Naive B cell (primary cell): ENCODE measurements around the gene TTC9B. TPM values are rescaled to one million over a fixed set of nuclear protein-coding genes. Genes with fewer than 3 reads are reported as not detected.
"Not testable (repeated sequence)": the region's sequence is repeated elsewhere in the genome, so short reads cannot be mapped to it uniquely, and the experiment has no call there.

ENCODE experiments used
- ATAC-seq, 2 donors: fragments of 150-1000 bp; cut with Tn5 transposase; 2 replicates each; pipeline ENCODE4 v1.10.0; 2021; ENCODE audit warnings: low read depth in 2 of 2, mild to moderate bottlenecking in 2 of 2, moderate library complexity in 2 of 2
- DNase-seq: peaks from one replicate; pipeline ENCODE4 v3.0.0; 2022
- H3K27ac Mint-ChIP-seq, 6 donors: one replicate each; pipeline ENCODE4 v1.8.0; 2020 to 2022; ENCODE audit warnings: mild to moderate bottlenecking in 6 of 6, mixed read lengths in 6 of 6, moderate library complexity in 5 of 6, inconsistent platforms in 2 of 6
- H3K27me3 Mint-ChIP-seq, 3 donors: one replicate each; pipeline ENCODE4 v1.8.0; 2021 to 2022; ENCODE audit warnings: mixed read lengths in 3 of 3, mild to moderate bottlenecking in 1 of 3
- H3K36me3 Mint-ChIP-seq, 2 donors: one replicate each; pipeline ENCODE4 v1.8.0; 2020 to 2022; ENCODE audit warnings: mixed read lengths in 2 of 2, inconsistent platforms in 1 of 2, mild to moderate bottlenecking in 1 of 2
- H3K4me1 Mint-ChIP-seq, 3 donors: one replicate each; pipeline ENCODE4 v1.8.0; 2020 to 2022; ENCODE audit warnings: mixed read lengths in 3 of 3, inconsistent platforms in 1 of 3, mild to moderate bottlenecking in 1 of 3, moderate library complexity in 1 of 3
- H3K4me3 Mint-ChIP-seq, 8 donors: one replicate each; pipeline ENCODE4 v1.8.0; 2020 to 2022; ENCODE audit warnings: mild to moderate bottlenecking in 8 of 8, mixed read lengths in 8 of 8, moderate library complexity in 8 of 8, inconsistent platforms in 2 of 8
- H3K9me3 Mint-ChIP-seq, 7 donors: one replicate each; pipeline ENCODE4 v1.8.0; 2020 to 2022; ENCODE audit warnings: mixed read lengths in 7 of 7, mild to moderate bottlenecking in 5 of 7, inconsistent platforms in 2 of 7, moderate library complexity in 1 of 7
- polyA plus RNA-seq, 6 donors: library from polyadenylated mRNA; unstranded; fragments of 300-500 nt; fragmentation: Illumina TruSeq; gene quantifications; one replicate each; pipeline ENCODE4 v1.2.3, GENCODE V29; 2021; ENCODE audit warnings: low read depth in 6 of 6

Gene TTC9B
- polyA plus RNA-seq, 6 donors from 2014 or later, result not detected

GRCh38 chr19:40190891-40191835 lies 27.0 kb downstream of the TTC9B start, which contains the start of gene MAP3K10:
Gene MAP3K10 (plus strand): TSS chr19:40191426. CDS start chr19:40192032, 606 bp downstream.
- peak; percentile 85 to 89 for ATAC-seq
- H3K27me3 Mint-ChIP-seq, result no peaks in the 10 kb centered on the region
- peak within 1 kb of the TSS; percentile 86 to 99 (median 91) for H3K4me3 Mint-ChIP-seq
- H3K27ac Mint-ChIP-seq, result peak within 1 kb of the TSS; percentile 56 to 94 (median 84)
- peak; percentile 72 for DNase-seq
- H3K36me3 Mint-ChIP-seq, result no peaks in the 10 kb centered on the region
- H3K9me3 Mint-ChIP-seq, result no peaks in the 10 kb centered on the region
- peaks cover 27 to 36% (median 30%) of the 10 kb centered on the region in 3 donors for H3K4me1 Mint-ChIP-seq

- Mint-ChIP-seq H3K27me3 (peaks cover 7 to 24% (median 17%) of the 10 kb centered on the region in 3 donors), H3K36me3 (no peaks in the 10 kb centered on the region), H3K27ac (no peak overlapping the region), H3K4me1 (no peaks in the 10 kb centered on the region), H3K4me3 (no peak overlapping the region), H3K9me3 (no peaks in the 10 kb centered on the region)
- DNase-seq (no peak), ATAC-seq (no peak)
Observed at GRCh38 chr19:40184273-40184672, 33.9 kb downstream of the TTC9B start.

GRCh38 chr19:40178756-40179155 lies 39.4 kb downstream of the TTC9B start:
- no peak overlapping the region for H3K4me3 Mint-ChIP-seq
- H3K27ac Mint-ChIP-seq, result no peak overlapping the region
- H3K9me3 Mint-ChIP-seq, result peaks cover 0 to 1% (median 0%) of the 10 kb centered on the region in 7 donors
- H3K27me3 Mint-ChIP-seq, result peaks cover 10 to 36% (median 29%) of the 10 kb centered on the region in 3 donors
- no peak for ATAC-seq
- peaks cover 0 to 2% (median 0%) of the 10 kb centered on the region in 3 donors for H3K4me1 Mint-ChIP-seq
- H3K36me3 Mint-ChIP-seq, result no peaks in the 10 kb centered on the region
- no peak for DNase-seq

GRCh38 chr19:40177286-40178070 lies 40.7 kb downstream of the TTC9B start:
- peaks cover 10 to 36% (median 34%) of the 10 kb centered on the region in 3 donors for H3K27me3 Mint-ChIP-seq
- ATAC-seq (no peak), DNase-seq (no peak)
- H3K4me3 Mint-ChIP-seq, result no peak overlapping the region
- no peak overlapping the region for H3K27ac Mint-ChIP-seq
- H3K36me3 Mint-ChIP-seq, result no peaks in the 10 kb centered on the region
- peaks cover 0 to 1% (median 0%) of the 10 kb centered on the region in 7 donors for H3K9me3 Mint-ChIP-seq
- peaks cover 0 to 2% (median 0%) of the 10 kb centered on the region in 3 donors for H3K4me1 Mint-ChIP-seq

GRCh38 chr19:40175820-40176219 lies 42.4 kb downstream of the TTC9B start:
- H3K4me1 Mint-ChIP-seq, result peaks cover 0 to 2% (median 0%) of the 10 kb centered on the region in 3 donors
- H3K27me3 Mint-ChIP-seq, result peaks cover 10 to 32% (median 31%) of the 10 kb centered on the region in 3 donors
- H3K4me3 Mint-ChIP-seq, result no peak overlapping the region
- ATAC-seq (no peak), DNase-seq (no peak)
- H3K36me3 Mint-ChIP-seq, result no peaks in the 10 kb centered on the region
- H3K27ac Mint-ChIP-seq, result no peak overlapping the region
- H3K9me3 Mint-ChIP-seq, result peaks cover 0 to 1% (median 0%) of the 10 kb centered on the region in 7 donors

- ATAC-seq (no peak), DNase-seq (no peak)
- Mint-ChIP-seq H3K9me3 (peaks cover 0 to 1% (median 0%) of the 10 kb centered on the region in 7 donors), H3K4me1 (peaks cover 0 to 2% (median 0%) of the 10 kb centered on the region in 3 donors), H3K27ac (no peak overlapping the region), H3K27me3 (peaks cover 3 to 26% (median 20%) of the 10 kb centered on the region in 3 donors), H3K36me3 (no peaks in the 10 kb centered on the region), H3K4me3 (no peak overlapping the region)
Observed at GRCh38 chr19:40174092-40174491, 44.1 kb downstream of the TTC9B start.

- not testable (repeated sequence) for ATAC-seq, H3K4me3 Mint-ChIP-seq, H3K36me3 Mint-ChIP-seq, DNase-seq, H3K9me3 Mint-ChIP-seq, H3K4me1 Mint-ChIP-seq
- Mint-ChIP-seq H3K27ac (peak overlapping the region in 1 of 6 donors; percentile 86), H3K27me3 (peaks cover 3 to 11% (median 10%) of the 10 kb centered on the region in 3 donors)
Observed at GRCh38 chr19:40171293-40171692, 46.9 kb downstream of the TTC9B start.

- not testable (repeated sequence) for DNase-seq, H3K4me1 Mint-ChIP-seq, ATAC-seq, H3K27ac Mint-ChIP-seq, H3K36me3 Mint-ChIP-seq, H3K9me3 Mint-ChIP-seq
- peak overlapping the region in 1 of 8 donors; percentile 68 for H3K4me3 Mint-ChIP-seq
- H3K27me3 Mint-ChIP-seq, result peaks cover 3 to 11% (median 10%) of the 10 kb centered on the region in 3 donors
Observed at GRCh38 chr19:40170303-40170989, 47.7 kb downstream of the TTC9B start.

- H3K36me3 Mint-ChIP-seq, ATAC-seq, H3K9me3 Mint-ChIP-seq, DNase-seq, H3K4me3 Mint-ChIP-seq: not testable (repeated sequence)
- Mint-ChIP-seq H3K4me1 (peaks cover 8 to 11% (median 10%) of the 10 kb centered on the region in 3 donors), H3K27ac (peak overlapping the region in 1 of 6 donors; percentile 30), H3K27me3 (peaks cover 3 to 11% (median 10%) of the 10 kb centered on the region in 3 donors)
Observed at GRCh38 chr19:40169482-40170302, 48.5 kb downstream of the TTC9B start.

Other genes starting within 250 kb of the TTC9B start
- gene PSMC4, start 247.2 kb downstream of the TTC9B start, polyA plus RNA-seq, result 10 to 100 TPM; 78.2 to 94.5 (median 89.9) TPM
- gene ZNF546, start 221.3 kb downstream of the TTC9B start, polyA plus RNA-seq, result 1 to 10 TPM in 5 of 6 donors, not detected in 1; 4.1 to 8.5 (median 7.3) TPM
- gene ZNF780B, start 162.2 kb downstream of the TTC9B start, polyA plus RNA-seq, result 10 to 100 TPM in 4 of 6 donors, 1 to 10 TPM in 2; 2.5 to 18.4 (median 13.8) TPM
- gene ZNF780A, start 127.4 kb downstream of the TTC9B start, polyA plus RNA-seq, result 10 to 100 TPM; 13.3 to 34.7 (median 18.4) TPM
- 1 to 10 TPM in 1 of 6 donors, under 1 TPM in 2, not detected in 3; 0.13 to 1.3 (median 0.21) TPM for gene MAP3K10, start 27.0 kb downstream of the TTC9B start, polyA plus RNA-seq
- gene CCNP, start 8.3 kb upstream of the TTC9B start, polyA plus RNA-seq, result not detected
- 10 to 100 TPM; 24.2 to 34.3 (median 30.8) TPM for gene AKT2, start 67.0 kb upstream of the TTC9B start, polyA plus RNA-seq
- 10 to 100 TPM in 1 of 6 donors, 1 to 10 TPM in 5; 6.2 to 14.0 (median 8.5) TPM for gene C19orf47, start 130.0 kb upstream of the TTC9B start, polyA plus RNA-seq
- gene PLD3, start 130.3 kb upstream of the TTC9B start, polyA plus RNA-seq, result 10 to 100 TPM; 28.2 to 46.5 (median 37.2) TPM
- not detected for gene HIPK4, start 171.8 kb upstream of the TTC9B start, polyA plus RNA-seq
- under 1 TPM in 4 of 6 donors, not detected in 2; 0.05 to 0.38 (median 0.23) TPM for gene PRX, start 195.0 kb upstream of the TTC9B start, polyA plus RNA-seq
- gene SERTAD1, start 207.6 kb upstream of the TTC9B start, polyA plus RNA-seq, result 10 to 100 TPM in 4 of 6 donors, 1 to 10 TPM in 2; 8.7 to 23.0 (median 13.0) TPM
- 10 to 100 TPM in 5 of 6 donors, 1 to 10 TPM in 1; 9.8 to 17.6 (median 13.3) TPM for gene SERTAD3, start 226.0 kb upstream of the TTC9B start, polyA plus RNA-seq
- 10 to 100 TPM in 5 of 6 donors, 1 to 10 TPM in 1; 5.3 to 35.3 (median 24.5) TPM for gene BLVRB, start 247.4 kb upstream of the TTC9B start, polyA plus RNA-seq
- gene SPTBN4, start 248.6 kb upstream of the TTC9B start, polyA plus RNA-seq, result not detected